IPS-NIHi7 (cell line): ENCODE data around the gene TELO2.

ENCODE experiments used
- DNase-seq: peaks from one replicate; pipeline ENCODE4 v3.0.0; 2012; ENCODE audit warnings: mixed read lengths; ENCODE audit errors: extremely low spot score

Gene TELO2

GRCh38 chr16:1498899-1499676 is 5.9 kb downstream of the TELO2 start:
- DNase-seq = no peak

- no peak for DNase-seq
These were observed 6.8 kb downstream of the TELO2 start for GRCh38 chr16:1499756-1500464.

GRCh38 chr16:1500465-1501150 is 7.4 kb downstream of the TELO2 start:
- DNase-seq = no peak

GRCh38 chr16:1501630-1502029 is 8.5 kb downstream of the TELO2 start:
- DNase-seq = no peak

- no peak for DNase-seq
These were observed 9.2 kb downstream of the TELO2 start for GRCh38 chr16:1502092-1503004.

- no peak for DNase-seq
These were observed 10.2 kb downstream of the TELO2 start for GRCh38 chr16:1503110-1503955.

GRCh38 chr16:1505073-1505844 is 12.1 kb downstream of the TELO2 start:
- no peak for DNase-seq

GRCh38 chr16:1505912-1506311 is 12.8 kb downstream of the TELO2 start:
- no peak for DNase-seq

GRCh38 chr16:1506494-1507213 is 13.5 kb downstream of the TELO2 start:
- no peak for DNase-seq

GRCh38 chr16:1508494-1509187 is 15.5 kb downstream of the TELO2 start:
- DNase-seq = no peak

GRCh38 chr16:1509307-1510221 is 16.4 kb downstream of the TELO2 start:
- no peak for DNase-seq

- DNase-seq = no peak
These were observed 17.1 kb downstream of the TELO2 start for GRCh38 chr16:1510272-1510671.

- DNase-seq = peak; percentile 55
These were observed 17.8 kb downstream of the TELO2 start for GRCh38 chr16:1510941-1511351.

GRCh38 chr16:1511662-1512569 is 18.8 kb downstream of the TELO2 start:
- DNase-seq = no peak

GRCh38 chr16:1512774-1513173 is 19.6 kb downstream of the TELO2 start:
- no peak for DNase-seq

- DNase-seq = no peak
These were observed 21.3 kb downstream of the TELO2 start for GRCh38 chr16:1514507-1514906.
